ENCODE data around the gene RPN2. TPM values are rescaled to one million over a fixed set of nuclear protein-coding genes. Genes with fewer than 3 reads are reported as not detected.

The RPN2 gene
- total RNA-seq, 1 donor from 2014 or later, result 185 TPM

GRCh38 chr20:37277253-37277593, 98.1 kb downstream of the RPN2 start:
- TF ChIP-seq CTCF (IDR thresholded peaks at IDR 0.05), result no peak
- no peaks in the 10 kb centered on the region for H3K9me3 Mint-ChIP-seq (ENCODE audit: low read depth)
- H3K4me3 Mint-ChIP-seq (ENCODE audit: unreplicated experiment), result no peak overlapping the region
- DNase-seq (ENCODE audit: low spot score), result no peak
- H3K4me1 Mint-ChIP-seq (ENCODE audit: low read depth), result peaks cover 9% of the 10 kb centered on the region
- no peaks in the 10 kb centered on the region for H3K36me3 Mint-ChIP-seq (ENCODE audit: low read depth)
- H3K27ac Mint-ChIP-seq (ENCODE audit: unreplicated experiment), result no peak overlapping the region
- H3K27me3 Mint-ChIP-seq (ENCODE audit: low read depth), result no peaks in the 10 kb centered on the region

DNA sequence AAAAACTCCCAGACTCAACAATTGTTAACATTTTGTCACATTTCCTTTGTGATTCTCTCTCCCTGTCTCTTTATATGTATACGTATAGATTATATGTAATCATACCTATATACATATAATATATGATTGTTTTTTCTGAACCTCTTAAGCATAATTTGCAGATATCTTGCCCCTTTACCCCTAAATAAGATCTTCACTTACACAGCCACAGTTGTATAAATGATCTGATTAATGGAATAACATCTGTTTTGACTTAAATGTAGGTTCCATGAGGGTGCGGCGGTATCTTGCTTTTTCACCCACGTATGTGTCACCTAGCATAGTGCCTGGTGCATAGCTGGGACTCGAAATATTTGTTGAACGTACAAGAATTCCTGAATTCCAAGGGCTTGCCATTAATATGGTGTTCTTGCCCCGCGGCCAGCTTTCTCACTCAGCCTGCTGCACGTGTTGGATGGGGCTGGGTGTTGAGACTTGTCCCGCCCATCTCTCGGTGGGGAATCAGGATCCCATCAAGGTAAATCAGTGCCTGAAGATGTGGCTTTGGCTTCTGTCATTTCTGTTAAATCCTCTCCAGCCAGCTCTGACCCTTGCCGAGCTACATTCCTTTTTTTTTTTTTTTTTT, 99.9 kb downstream of the RPN2 start:
- Mint-ChIP-seq H3K36me3 (ENCODE audit: low read depth) (no peaks in the 10 kb centered on the region), H3K27ac (ENCODE audit: unreplicated experiment) (no peak overlapping the region), H3K9me3 (ENCODE audit: low read depth) (no peaks in the 10 kb centered on the region), H3K27me3 (ENCODE audit: low read depth) (no peaks in the 10 kb centered on the region), H3K4me1 (ENCODE audit: low read depth) (peaks cover 9% of the 10 kb centered on the region), H3K4me3 (ENCODE audit: unreplicated experiment) (no peak overlapping the region)
- DNase-seq (ENCODE audit: low spot score), result peak; percentile 50
- no peak for TF ChIP-seq CTCF (IDR thresholded peaks at IDR 0.05)

- no peak for TF ChIP-seq CTCF (IDR thresholded peaks at IDR 0.05)
- Mint-ChIP-seq H3K27me3 (ENCODE audit: low read depth) (no peaks in the 10 kb centered on the region), H3K4me3 (ENCODE audit: unreplicated experiment) (no peak overlapping the region), H3K9me3 (ENCODE audit: low read depth) (no peaks in the 10 kb centered on the region), H3K27ac (ENCODE audit: unreplicated experiment) (no peak overlapping the region), H3K4me1 (ENCODE audit: low read depth) (peaks cover 9% of the 10 kb centered on the region), H3K36me3 (ENCODE audit: low read depth) (no peaks in the 10 kb centered on the region)
- DNase-seq (ENCODE audit: low spot score), result peak; percentile 44
These were observed 100.7 kb downstream of the RPN2 start for GRCh38 chr20:37279820-37280219.

GRCh38 chr20:37280403-37280802, 101.3 kb downstream of the RPN2 start:
- Mint-ChIP-seq H3K4me3 (ENCODE audit: unreplicated experiment) (no peak overlapping the region), H3K9me3 (ENCODE audit: low read depth) (no peaks in the 10 kb centered on the region), H3K36me3 (ENCODE audit: low read depth) (no peaks in the 10 kb centered on the region), H3K27me3 (ENCODE audit: low read depth) (no peaks in the 10 kb centered on the region), H3K4me1 (ENCODE audit: low read depth) (peaks cover 9% of the 10 kb centered on the region), H3K27ac (ENCODE audit: unreplicated experiment) (no peak overlapping the region)
- no peak for TF ChIP-seq CTCF (IDR thresholded peaks at IDR 0.05)
- no peak for DNase-seq (ENCODE audit: low spot score)

GRCh38 chr20:37282556-37282955, 103.4 kb downstream of the RPN2 start:
- H3K36me3 Mint-ChIP-seq (ENCODE audit: low read depth), result no peaks in the 10 kb centered on the region
- no peaks in the 10 kb centered on the region for H3K27me3 Mint-ChIP-seq (ENCODE audit: low read depth)
- no peak overlapping the region for H3K27ac Mint-ChIP-seq (ENCODE audit: unreplicated experiment)
- TF ChIP-seq CTCF (IDR thresholded peaks at IDR 0.05), result peak; percentile 73
- no peaks in the 10 kb centered on the region for H3K9me3 Mint-ChIP-seq (ENCODE audit: low read depth)
- H3K4me3 Mint-ChIP-seq (ENCODE audit: unreplicated experiment), result no peak overlapping the region
- H3K4me1 Mint-ChIP-seq (ENCODE audit: low read depth), result no peaks in the 10 kb centered on the region
- peak; percentile 6 for DNase-seq (ENCODE audit: low spot score)
